ACC112 (cell line): ENCODE results near the gene GBP7.

Experiments used
- H2AFZ ChIP-seq: fragments of 200-600 bp; sonication (generic); one replicate; pipeline ENCODE4 v1.6.0; 2017; ENCODE audit warnings: antibody characterized with exemption, low read length; ENCODE audit not compliant: unreplicated experiment
- H3K27ac ChIP-seq: fragments of 200-600 bp; sonication (generic); 2 replicates; pipeline ENCODE4 v1.5.1; 2014; ENCODE audit warnings: low read depth, mild to moderate bottlenecking, antibody characterized with exemption, low read length, moderate library complexity
- H3K27me3 ChIP-seq: fragments of 200-600 bp; sonication (generic); 2 replicates; pipeline ENCODE4 v1.6.1; 2014; ENCODE audit warnings: mild to moderate bottlenecking, antibody characterized with exemption, low read length, moderate library complexity, mixed read lengths; ENCODE audit not compliant: insufficient read depth
- H3K36me3 ChIP-seq: fragments of 200-600 bp; sonication (generic); 2 replicates; pipeline ENCODE4 v1.6.1; 2016; ENCODE audit warnings: mild to moderate bottlenecking, antibody characterized with exemption, low read length, moderate library complexity, mixed read lengths; ENCODE audit not compliant: insufficient read depth
- H3K4me1 ChIP-seq: fragments of 200-600 bp; sonication (generic); one replicate; pipeline ENCODE4 v1.6.1; 2016; ENCODE audit warnings: low read length, mixed read lengths; ENCODE audit not compliant: insufficient read depth, unreplicated experiment, control insufficient read depth
- H3K4me3 ChIP-seq: fragments of 200-600 bp; sonication (generic); 2 replicates; pipeline ENCODE4 v1.5.1; 2014; ENCODE audit warnings: mild to moderate bottlenecking, low read depth, low read length
- H3K79me2 ChIP-seq: fragments of 200-600 bp; sonication (generic); one replicate; pipeline ENCODE4 v1.6.0; 2016; ENCODE audit warnings: low read length; ENCODE audit not compliant: control insufficient read depth, unreplicated experiment, insufficient read depth

The GBP7 gene

DNA sequence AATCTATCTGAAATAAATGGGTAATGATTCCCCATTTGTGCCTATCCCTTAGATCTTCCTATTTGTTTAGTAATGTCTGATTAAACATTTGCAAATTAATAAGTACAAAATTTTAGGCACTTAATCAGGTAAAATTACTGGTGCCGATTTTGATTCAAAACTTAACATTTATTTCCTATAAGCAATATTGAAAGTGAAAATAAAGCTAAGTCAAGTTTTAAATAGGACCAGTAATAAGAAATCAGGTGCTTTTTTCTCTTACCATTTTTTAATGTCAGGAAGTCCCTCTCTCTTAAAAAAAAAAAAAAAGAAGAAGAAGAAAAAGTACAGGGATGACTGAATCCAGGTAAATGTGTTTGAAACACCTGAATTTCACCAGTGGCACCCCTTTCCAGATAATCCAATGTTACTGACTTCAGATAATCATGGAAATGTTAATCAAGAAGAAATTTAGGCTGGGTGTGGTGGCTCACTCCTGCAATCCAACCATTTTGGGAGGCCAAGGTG is 23.8 kb upstream of the GBP7 start:
- H3K4me1 ChIP-seq: peaks cover 5% of the 10 kb centered on the region
- H3K27ac ChIP-seq: 0 out of 2 replicates have a peak overlapping the region, but pooled peaks have one; percentile 26
- peak overlapping the region; percentile 93 for H3K4me3 ChIP-seq
- H3K79me2 ChIP-seq: no peaks in the 10 kb centered on the region
- no peaks in the 10 kb centered on the region for H3K27me3 ChIP-seq
- H3K36me3 ChIP-seq: no peaks in the 10 kb centered on the region
- H2AFZ ChIP-seq: peak overlapping the region; percentile 85

DNA sequence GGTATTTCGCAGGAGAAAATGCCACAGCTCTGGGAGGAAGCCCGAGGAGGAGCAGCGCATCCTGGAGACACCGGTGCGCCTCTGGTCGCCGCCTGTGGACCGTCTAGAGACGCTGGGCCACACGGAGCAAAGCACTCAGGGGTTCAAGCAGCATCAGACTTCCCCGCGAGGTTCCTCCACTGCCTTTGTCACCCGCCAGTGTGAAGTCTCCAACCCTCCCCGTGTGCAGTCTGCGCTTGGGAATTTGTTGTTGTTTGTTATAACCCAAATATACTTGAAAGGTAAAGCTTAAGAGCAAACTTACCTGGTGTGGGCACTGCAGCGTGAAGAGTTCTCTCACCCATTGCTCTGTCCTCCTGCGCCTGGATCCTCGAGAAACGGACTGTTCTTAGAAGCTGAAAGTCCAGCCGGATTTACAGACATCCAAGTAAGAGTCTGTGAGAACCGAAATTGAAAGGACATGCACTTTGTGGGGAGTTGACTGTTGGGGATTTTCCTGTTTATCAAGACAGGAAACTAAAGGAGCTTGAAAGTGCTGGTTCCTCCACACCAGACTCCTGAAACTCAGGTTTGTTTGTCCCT is 22.8 kb upstream of the GBP7 start, which contains the start of gene GBP4:
Gene GBP4 (minus strand): TSS at position 452 of the 582 bp plus-strand sequence. CDS start 108 bp downstream, at position 344.
- no peaks in the 10 kb centered on the region for H3K36me3 ChIP-seq
- H3K27ac ChIP-seq: peak within 1 kb of the TSS; percentile 26; the same call in 1 of the 2 replicates
- H3K4me1 ChIP-seq: peaks cover 5% of the 10 kb centered on the region
- no peaks in the 10 kb centered on the region for H3K27me3 ChIP-seq
- H3K4me3 ChIP-seq: peak within 1 kb of the TSS; percentile 93
- no peaks in the 10 kb centered on the region for H3K79me2 ChIP-seq
- peak within 1 kb of the TSS; percentile 85 for H2AFZ ChIP-seq

DNA sequence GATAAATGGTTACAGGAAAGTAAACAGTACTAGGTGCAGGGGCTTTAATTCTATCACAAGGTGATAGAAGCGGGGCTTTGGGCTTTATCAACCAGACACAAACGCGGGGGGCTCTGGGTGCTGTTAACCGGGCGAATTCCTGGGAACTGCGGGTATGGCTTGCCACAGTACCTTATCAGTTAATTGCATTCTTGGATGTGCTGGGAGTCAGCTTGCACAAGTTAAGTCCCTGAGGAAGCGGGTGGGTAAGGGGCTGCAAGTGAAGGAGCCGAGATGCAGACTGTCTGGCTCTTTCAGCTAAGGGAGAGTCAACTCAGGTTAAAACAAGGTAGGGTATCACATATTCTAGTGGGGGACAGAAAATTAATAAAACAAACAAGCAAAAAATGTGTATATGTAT is 22.3 kb upstream of the GBP7 start:
- no peaks in the 10 kb centered on the region for H3K27me3 ChIP-seq
- H3K36me3 ChIP-seq: no peaks in the 10 kb centered on the region
- H3K4me3 ChIP-seq: peak overlapping the region; percentile 93
- H3K79me2 ChIP-seq: no peaks in the 10 kb centered on the region
- peak overlapping the region; percentile 85 for H2AFZ ChIP-seq
- H3K27ac ChIP-seq: no peak overlapping the region
- peaks cover 5% of the 10 kb centered on the region for H3K4me1 ChIP-seq

DNA sequence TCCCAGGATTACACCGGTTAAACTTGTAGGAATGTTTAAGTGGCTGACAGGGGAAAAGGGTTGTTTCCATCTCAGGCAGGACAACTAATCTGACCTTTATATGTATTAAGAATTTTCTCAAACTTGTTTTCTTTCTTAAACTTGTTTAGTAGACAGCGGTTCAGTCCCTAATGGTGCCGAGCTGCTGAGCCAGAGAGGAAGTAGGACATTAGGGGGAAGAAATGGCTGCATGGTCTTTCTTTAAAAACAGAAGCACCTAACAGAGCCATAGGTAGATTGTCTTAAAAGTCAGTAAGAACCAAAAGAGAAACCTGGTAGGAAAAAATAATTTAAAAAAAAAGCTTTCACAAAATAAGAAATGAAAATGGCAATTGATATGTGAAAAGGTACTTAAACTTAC is 19.7 kb upstream of the GBP7 start:
- Histone ChIP-seq H3K4me1 (peaks cover 5% of the 10 kb centered on the region), H3K4me3 (no peak overlapping the region), H3K27ac (no peak overlapping the region), H3K27me3 (no peaks in the 10 kb centered on the region), H2AFZ (no peak overlapping the region), H3K79me2 (no peaks in the 10 kb centered on the region), H3K36me3 (no peaks in the 10 kb centered on the region)

DNA sequence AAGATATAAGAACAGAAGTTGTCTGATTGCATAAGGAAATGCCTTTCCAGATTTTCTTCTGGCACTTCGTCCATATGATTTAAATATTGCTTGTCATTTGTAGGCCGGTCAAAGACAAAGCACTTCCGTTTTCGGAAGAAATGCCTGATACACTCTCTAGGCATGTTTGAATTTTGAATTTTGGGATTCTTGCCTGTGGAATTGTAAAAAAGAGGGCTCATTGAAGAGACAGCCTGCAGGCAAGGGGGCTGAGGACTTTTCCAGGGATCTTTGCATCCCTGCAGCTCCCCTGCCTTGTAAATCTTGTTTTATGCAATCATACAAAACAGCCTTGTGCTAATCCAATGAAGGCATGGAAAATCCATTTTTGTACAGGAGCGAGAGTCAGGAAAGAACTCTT is 15.5 kb upstream of the GBP7 start:
- Histone ChIP-seq H3K36me3 (no peaks in the 10 kb centered on the region), H2AFZ (no peak overlapping the region), H3K79me2 (no peaks in the 10 kb centered on the region), H3K4me3 (no peak overlapping the region), H3K27ac (no peak overlapping the region), H3K4me1 (no peaks in the 10 kb centered on the region), H3K27me3 (no peaks in the 10 kb centered on the region)

DNA sequence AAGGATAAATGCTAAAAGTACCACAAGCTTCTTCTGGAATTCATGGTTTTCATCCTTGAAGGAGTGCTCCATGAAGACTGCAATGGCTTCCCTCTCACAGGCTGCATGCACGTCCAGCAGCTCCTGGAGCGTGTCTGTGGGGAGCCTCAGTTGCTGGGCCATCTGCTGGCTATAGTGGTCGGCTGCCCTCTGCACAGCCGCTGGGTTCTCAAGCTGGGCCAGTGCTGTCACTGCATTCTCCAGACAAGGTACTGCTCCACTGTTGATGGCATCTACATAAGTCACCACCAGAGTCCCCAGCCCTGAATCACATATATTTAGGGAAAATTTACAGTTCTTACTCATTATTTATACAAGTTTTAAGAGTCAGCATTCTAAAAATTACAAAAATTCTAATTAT is 14.2 kb upstream of the GBP7 start:
- Histone ChIP-seq H3K36me3 (no peaks in the 10 kb centered on the region), H3K79me2 (no peaks in the 10 kb centered on the region), H3K27me3 (no peaks in the 10 kb centered on the region), H3K27ac (no peak overlapping the region), H3K4me1 (no peaks in the 10 kb centered on the region), H2AFZ (no peak overlapping the region), H3K4me3 (no peak overlapping the region)

DNA sequence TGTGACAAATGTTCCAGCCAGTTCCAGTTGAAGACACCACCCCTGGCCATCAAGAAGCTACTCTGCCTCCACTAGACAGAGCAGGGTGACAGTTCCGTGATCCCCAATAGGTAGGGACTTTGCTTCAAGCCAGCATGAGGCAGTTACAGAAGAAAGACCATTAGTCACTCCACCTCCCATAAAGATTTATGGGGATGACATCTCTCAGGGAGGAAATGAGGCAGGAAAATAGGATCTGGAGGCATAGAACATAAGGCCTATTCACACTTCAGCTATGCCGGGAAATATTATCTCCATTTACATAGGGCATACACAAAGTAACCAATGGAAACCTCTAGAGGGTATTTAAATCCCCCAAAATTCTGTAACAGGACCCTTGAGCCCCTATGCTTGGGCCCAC is 3.5 kb upstream of the GBP7 start:
- no peak overlapping the region for H3K4me3 ChIP-seq
- no peaks in the 10 kb centered on the region; the same call in 1 of the 2 replicates for H3K27me3 ChIP-seq
- H3K27ac ChIP-seq: no peak overlapping the region
- no peaks in the 10 kb centered on the region for H3K79me2 ChIP-seq
- no peaks in the 10 kb centered on the region for H3K4me1 ChIP-seq
- no peak overlapping the region for H2AFZ ChIP-seq
- H3K36me3 ChIP-seq: peaks cover 6% of the 10 kb centered on the region; the same call in 1 of the 2 replicates

DNA sequence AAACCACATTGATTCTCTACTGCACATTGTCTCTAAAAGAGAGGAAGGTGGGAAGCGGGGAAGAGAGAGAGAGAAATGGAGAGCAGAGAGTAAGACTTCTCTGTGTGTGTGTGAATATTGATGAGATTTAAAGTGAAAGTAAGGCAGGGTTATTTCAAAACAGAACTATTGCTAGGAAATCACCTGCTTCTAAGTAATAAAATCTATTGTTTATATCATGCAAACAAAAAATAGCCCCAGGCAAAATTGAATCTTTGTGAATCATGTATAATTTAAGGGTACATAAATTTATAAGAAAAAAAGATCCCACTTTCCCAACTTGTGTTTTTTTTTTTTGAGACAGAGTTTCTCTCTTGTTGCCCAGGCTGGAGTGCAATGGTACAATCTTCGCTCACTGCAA is 1.2 kb upstream of the GBP7 start:
- Histone ChIP-seq H3K79me2 (no peaks in the 10 kb centered on the region), H3K27ac (no peak overlapping the region), H3K4me3 (peak overlapping the region; percentile 17; the same call in 1 of the 2 replicates), H3K4me1 (no peaks in the 10 kb centered on the region), H3K36me3 (no peaks in the 10 kb centered on the region), H3K27me3 (no peaks in the 10 kb centered on the region; the same call in 1 of the 2 replicates), H2AFZ (peak overlapping the region; percentile 57)

DNA sequence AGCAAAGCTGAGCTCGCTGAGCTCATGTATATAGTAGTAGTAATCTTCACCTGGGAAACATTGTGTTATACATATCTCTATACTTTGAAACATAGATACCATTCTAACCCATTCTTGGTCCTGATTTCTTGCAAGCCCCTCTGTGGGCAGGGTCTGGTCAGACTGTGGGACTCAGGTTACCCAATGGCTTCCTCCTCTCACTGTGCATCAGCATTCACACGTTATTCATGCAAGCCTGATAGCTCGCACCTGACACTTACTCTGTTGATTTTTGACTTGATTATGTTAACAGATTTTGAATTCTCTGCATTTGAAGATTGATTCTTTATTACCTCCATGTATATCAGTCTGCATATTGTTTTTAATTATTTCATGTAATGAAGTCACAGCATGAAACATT is 1.3 kb downstream of the GBP7 start:
- H3K79me2 ChIP-seq: no peaks in the 10 kb centered on the region
- no peaks in the 10 kb centered on the region for H3K36me3 ChIP-seq
- no peak overlapping the region for H2AFZ ChIP-seq
- H3K4me1 ChIP-seq: no peaks in the 10 kb centered on the region
- no peaks in the 10 kb centered on the region; the same call in 1 of the 2 replicates for H3K27me3 ChIP-seq
- H3K4me3 ChIP-seq: no peak overlapping the region
- no peak overlapping the region for H3K27ac ChIP-seq

DNA sequence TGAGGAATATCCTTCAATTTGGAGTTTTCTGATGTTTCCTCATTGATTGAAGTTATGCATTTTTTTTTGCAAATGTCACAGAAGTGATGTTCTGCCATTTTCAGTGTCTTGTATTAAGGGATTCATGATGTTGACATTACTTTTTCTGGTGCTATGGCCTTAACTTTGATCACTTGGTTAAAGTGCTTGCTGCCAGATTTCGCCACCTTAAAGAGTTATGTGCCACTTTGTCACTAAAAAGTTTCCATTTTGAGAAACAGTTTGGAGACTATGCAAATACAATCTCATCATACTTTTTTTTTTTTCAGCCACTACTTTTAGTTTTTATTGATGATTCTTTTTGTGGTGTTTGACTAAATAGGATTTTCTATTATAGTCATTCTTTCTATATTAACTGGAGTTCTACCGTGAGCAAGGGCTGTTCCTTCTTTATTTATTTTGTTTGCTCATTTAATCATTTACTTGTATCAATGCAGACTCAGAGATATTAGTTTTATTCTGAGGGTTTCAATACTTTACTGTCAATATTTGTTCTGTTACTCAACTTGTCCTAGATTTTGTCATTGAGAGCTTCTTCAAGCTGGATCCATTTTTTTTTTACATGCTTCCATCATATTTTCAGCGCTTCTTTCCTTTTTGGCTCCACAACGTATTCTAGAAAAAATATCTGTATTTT is 3.2 kb downstream of the GBP7 start:
- no peak overlapping the region for H3K27ac ChIP-seq
- no peaks in the 10 kb centered on the region for H3K27me3 ChIP-seq
- H3K79me2 ChIP-seq: no peaks in the 10 kb centered on the region
- H3K4me3 ChIP-seq: no peak overlapping the region
- no peaks in the 10 kb centered on the region for H3K36me3 ChIP-seq
- no peaks in the 10 kb centered on the region for H3K4me1 ChIP-seq
- H2AFZ ChIP-seq: no peak overlapping the region

DNA sequence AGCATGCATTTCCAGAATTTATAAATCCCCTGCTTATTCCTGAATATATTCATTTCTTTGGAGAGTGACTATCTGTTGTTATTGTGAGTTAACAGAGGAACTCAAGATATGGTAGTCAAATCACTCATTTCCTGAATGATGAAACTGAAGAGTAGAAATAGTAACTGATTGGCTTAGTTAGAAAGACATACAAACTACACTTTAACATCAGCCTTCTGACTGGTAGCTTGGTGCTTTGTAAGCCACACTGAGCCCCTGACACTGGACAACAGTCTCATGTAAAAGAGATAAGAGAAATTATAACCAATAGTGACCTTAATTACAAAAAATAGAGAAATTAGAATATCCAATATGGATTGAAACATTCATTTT is 4.8 kb downstream of the GBP7 start:
- H3K4me3 ChIP-seq: no peak overlapping the region
- H3K4me1 ChIP-seq: no peaks in the 10 kb centered on the region
- H3K79me2 ChIP-seq: no peaks in the 10 kb centered on the region
- H3K27ac ChIP-seq: no peak overlapping the region
- H2AFZ ChIP-seq: no peak overlapping the region
- H3K27me3 ChIP-seq: no peaks in the 10 kb centered on the region
- H3K36me3 ChIP-seq: no peaks in the 10 kb centered on the region
